GM15510 (cell line): ENCODE results near the gene CLEC16A.

Experiments
- POLR2A ChIP-seq: IDR thresholded peaks from 3 replicates; pipeline ENCODE4 v1.6.1; 2011; ENCODE audit warnings: borderline replicate concordance; ENCODE audit not compliant: insufficient read length; ENCODE audit errors: extremely low read depth

CLEC16A gene

DNA sequence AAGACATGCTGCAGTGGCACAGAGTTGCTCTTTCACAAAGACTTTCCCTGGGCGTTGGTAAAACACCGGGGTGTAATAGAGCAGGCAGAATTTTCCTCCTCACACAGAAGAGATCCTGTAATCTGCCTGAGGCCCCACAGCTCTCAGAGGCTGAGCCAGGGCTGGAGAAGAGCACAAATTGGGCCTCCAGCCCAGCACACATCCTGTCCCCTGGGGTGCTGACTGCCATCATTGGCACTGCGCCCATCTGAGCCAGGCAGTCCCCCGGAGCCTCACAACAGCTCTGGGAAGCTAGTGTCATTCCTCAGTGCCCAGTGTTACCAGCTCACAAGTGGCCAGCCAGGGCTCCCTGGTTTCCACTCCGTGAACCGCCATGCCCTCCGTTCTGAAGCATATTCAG is 192.2 kb downstream of the CLEC16A start:
- TF ChIP-seq POLR2A = no peak

- no peak for TF ChIP-seq POLR2A
Observed at GRCh38 chr16:11138022-11138768, 193.8 kb downstream of the CLEC16A start.

DNA sequence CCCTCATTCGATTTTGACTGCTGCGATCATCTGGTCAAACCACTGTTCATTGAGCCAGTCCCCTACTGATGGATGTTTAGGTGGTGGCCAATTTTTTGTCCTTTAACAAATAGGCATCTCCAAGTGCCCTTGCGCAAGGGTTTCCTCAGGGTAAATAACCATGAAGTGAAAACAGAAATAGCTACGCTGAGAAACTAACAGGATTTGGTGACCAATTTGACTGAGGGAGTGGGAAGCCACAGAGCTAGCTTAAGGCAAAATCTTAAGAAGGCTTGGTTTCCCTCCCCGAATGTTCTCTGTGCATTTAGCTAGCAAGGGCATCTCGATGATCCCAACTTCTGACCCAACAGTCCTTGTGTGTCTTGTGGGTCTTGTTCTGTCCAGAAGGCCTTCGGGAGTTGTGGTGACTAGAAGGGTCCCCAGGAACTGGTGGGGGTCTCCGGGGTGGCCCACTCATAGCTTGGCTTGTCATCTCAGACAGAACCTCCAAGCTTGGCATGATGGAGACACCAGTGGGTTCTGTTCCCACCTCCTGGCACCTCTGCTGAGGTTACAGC is 194.5 kb downstream of the CLEC16A start:
- TF ChIP-seq POLR2A = no peak

DNA sequence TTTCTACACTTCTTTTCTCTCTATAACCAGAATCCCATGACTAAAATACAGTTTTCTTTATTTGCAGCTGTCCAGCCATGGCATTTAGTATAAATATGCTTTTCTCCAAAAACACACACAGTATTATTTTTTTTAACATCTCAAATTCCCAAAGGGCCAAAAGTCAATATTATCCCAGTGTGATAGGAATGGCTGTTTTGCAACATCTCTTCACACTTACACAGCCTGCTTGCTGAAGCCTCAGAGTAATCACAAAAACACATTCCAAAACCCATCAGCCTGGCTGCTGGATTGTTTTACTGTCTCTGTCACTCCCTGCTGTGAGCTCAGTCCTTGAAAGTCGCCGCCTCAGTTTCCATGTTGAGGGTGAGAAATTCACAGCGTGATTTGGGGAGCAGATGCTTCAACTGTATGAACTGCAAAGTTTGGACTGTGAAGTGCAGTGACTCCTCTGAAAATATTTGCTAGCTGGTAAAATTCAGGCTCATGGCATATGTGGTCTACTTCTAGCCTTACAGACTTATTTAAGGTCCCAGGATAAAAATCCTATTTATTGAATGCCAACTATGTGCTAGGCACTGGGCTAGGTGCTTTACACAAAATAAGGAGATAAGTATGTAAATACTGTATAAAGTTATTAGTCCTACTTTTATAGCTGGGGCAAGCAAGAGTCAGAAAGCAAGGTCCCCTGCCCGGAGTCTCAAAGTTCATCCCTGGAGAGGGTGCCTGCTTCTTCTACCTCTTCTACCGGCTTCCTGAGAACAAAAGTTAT is 195.1 kb downstream of the CLEC16A start:
- no peak for TF ChIP-seq POLR2A

- no peak for TF ChIP-seq POLR2A
Observed at GRCh38 chr16:11140098-11140375, 195.7 kb downstream of the CLEC16A start.

DNA sequence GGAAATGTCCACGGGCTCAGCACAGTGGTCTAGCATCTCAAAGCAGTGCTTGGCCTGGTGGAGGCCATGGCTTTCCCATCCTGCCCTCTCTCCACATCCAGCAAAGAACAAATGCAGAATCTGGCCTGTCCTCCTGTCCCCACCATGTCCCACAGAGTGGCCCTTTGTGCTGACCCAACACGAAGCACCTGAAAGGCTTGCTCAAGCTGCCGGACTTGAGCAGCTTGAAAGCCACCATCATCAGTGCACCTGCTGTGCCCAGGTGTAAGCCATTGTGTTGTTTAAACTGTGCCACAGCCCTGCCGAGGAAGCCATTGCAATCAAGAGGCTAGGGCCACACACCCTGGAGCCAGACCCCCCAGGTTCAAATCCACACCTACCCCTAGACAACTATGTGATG is 196.1 kb downstream of the CLEC16A start:
- no peak for TF ChIP-seq POLR2A

DNA sequence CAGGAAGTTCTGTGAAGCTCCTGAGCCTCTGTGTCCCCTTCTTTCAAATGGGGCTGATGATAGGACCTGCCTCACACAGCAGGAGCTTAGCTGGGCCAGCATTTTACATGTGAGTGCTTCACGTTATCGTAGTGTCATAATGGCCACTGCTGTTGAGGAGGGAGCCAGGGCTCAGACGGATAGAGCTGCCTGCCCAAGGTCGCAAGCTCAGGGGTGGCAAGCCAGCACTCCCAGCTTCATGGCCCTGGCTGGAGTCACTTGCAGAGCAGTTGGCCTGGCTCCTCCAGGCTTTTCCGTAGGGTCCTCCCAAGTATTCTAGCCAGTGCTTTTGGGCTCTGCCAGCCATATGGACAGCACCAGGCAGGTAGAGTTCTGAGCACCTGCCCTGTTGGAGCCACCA is 196.5 kb downstream of the CLEC16A start:
- TF ChIP-seq POLR2A = no peak

DNA sequence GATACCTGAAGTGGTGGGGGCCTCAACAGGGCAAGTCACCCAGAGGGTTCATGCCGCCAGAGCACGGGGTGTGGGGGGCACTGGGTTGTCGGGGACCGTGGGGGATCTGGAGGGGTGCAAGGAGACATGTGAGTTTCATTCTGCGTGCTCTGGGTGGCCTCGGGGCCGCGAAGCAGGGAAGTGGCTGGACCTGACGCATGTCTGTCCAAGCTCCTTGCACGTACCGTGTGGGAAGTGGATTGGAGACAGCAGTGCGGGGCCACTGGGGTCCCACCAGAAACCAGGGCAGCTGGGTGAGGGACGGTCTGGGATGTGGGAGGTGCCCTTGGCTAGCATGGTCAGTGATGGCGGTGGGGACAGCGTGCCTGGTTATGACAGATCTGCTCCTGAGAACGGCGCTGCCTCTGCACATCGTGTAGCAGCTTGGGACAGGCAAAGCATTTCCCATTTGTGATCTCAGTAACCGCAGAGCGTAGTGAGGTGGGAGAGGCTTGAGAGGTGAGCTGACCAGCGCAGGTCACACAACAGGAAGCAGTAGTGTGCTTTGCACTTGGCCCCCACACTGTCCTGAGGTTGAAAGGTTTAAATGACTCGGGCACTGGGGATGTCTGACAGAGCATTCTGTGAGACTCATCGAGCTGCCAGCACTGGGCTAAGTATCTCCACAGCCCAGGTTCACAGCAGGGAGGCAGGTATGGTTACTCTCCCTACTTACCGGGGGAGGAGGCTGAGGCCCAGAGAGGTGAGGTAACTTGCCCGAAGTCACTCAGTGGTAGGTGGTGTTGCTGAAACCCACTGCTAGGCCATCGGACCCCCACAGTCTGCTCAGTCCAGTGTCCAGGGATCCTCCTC is 197.3 kb downstream of the CLEC16A start:
- TF ChIP-seq POLR2A = no peak

- TF ChIP-seq POLR2A = no peak
Observed at GRCh38 chr16:11142261-11142630, 197.9 kb downstream of the CLEC16A start.

DNA sequence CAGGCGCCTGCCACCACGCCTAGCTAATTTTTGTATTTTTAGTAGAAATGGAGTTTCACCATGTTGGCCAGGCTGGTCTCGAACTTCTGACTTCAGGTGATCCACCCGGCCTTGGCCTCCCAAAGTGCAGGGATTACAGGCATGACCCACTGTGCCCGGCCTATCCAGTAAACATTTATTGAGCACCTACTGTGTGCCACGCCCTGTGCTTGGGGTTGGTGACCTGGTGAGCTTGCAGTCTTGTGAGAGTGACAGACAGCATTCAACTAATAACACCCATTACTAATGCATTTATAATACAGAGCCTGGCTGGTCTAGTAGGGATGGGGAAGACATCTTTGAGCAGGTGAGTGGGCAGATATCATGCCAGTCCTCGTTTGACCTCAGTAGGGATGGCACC is 198.6 kb downstream of the CLEC16A start:
- no peak for TF ChIP-seq POLR2A

- no peak for TF ChIP-seq POLR2A
Observed at GRCh38 chr16:11143372-11144035, 199.1 kb downstream of the CLEC16A start.

GRCh38 chr16:11144122-11144521 is 199.8 kb downstream of the CLEC16A start:
- TF ChIP-seq POLR2A = no peak

GRCh38 chr16:11145173-11145818 is 200.9 kb downstream of the CLEC16A start:
- TF ChIP-seq POLR2A = no peak

DNA sequence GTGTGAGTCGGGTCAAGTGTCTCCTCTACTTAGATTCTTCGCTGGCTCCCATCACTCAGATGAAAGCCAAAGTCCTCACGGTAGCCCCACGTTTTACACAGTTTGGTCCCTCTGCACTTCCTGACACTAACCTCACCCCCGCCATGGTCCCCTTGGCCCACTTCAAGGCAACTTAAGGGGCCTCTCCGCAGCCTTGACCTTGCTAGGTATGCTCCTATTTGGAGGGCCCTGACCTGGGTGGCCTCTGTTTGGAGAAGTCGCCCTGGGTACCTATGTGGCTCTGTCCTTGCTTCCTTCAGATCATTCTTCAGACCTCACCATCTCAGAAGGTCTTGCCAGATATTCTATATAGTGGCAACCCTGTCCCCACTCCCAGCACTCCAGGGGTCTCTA is 201.5 kb downstream of the CLEC16A start:
- no peak for TF ChIP-seq POLR2A
